Measurements from ENCODE around the gene LTN1. TPM values are rescaled to one million over a fixed set of nuclear protein-coding genes. Genes with fewer than 3 reads are reported as not detected.

The LTN1 gene
- total RNA-seq, 1 experiment from 2014 or later = 27.1 TPM

DNA sequence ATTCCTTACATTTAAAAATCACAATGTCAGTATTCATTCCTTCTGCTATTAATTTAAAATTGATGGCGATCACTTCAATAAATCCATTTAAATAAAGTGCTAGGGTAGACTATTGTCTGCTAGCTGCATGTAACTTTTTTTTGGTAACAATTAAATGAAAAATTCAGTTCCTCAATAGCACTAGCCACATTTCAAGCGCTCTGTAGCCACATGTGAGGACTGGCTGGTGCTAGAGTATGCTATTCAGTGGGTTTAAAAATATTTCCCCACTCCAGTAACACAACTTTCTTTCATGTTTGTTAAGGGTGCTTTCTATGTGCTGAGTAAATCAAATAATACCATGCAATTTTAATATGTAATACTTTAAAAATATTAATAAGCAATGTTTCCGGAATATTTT lies 108.2 kb downstream of the LTN1 start:
- POLR2A ChIA-PET = interaction anchor here (0.6 to 2.6 kb wide), 10 partner anchors 11 to 819 kb away, joined by 3 to 17 read pairs (median 4); partner anchors contain the start of gene USP16
- H3K27ac Mint-ChIP-seq (ENCODE audit: low read depth, unreplicated experiment) = peak overlapping the region; percentile 99
- TF ChIP-seq, protein P1, sequence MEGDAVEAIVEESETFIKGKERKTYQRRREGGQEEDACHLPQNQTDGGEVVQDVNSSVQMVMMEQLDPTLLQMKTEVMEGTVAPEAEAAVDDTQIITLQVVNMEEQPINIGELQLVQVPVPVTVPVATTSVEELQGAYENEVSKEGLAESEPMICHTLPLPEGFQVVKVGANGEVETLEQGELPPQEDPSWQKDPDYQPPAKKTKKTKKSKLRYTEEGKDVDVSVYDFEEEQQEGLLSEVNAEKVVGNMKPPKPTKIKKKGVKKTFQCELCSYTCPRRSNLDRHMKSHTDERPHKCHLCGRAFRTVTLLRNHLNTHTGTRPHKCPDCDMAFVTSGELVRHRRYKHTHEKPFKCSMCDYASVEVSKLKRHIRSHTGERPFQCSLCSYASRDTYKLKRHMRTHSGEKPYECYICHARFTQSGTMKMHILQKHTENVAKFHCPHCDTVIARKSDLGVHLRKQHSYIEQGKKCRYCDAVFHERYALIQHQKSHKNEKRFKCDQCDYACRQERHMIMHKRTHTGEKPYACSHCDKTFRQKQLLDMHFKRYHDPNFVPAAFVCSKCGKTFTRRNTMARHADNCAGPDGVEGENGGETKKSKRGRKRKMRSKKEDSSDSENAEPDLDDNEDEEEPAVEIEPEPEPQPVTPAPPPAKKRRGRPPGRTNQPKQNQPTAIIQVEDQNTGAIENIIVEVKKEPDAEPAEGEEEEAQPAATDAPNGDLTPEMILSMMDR (IDR thresholded peaks at IDR 0.05; ENCODE audit: unreplicated experiment) = no peak
- peaks cover 27% of the 10 kb centered on the region for H3K36me3 Mint-ChIP-seq (ENCODE audit: insufficient read depth, unreplicated experiment)
- intact Hi-C loops (cut with micrococcal nuclease) = loop anchor here (2.0 kb wide), 1 partner anchor 56 kb away; no protein-coding TSS in a partner anchor
- H3K27me3 Mint-ChIP-seq (ENCODE audit: insufficient read depth, unreplicated experiment) = peaks cover 25% of the 10 kb centered on the region
- H3K4me1 Mint-ChIP-seq (ENCODE audit: insufficient read depth, unreplicated experiment) = peaks cover 8% of the 10 kb centered on the region
- H3K9me3 Mint-ChIP-seq (ENCODE audit: unreplicated experiment) = no peaks in the 10 kb centered on the region
- CTCF ChIA-PET = interaction anchor here (0.8 to 1.2 kb wide), 4 partner anchors 9 to 50 kb away, joined by 4 to 6 read pairs (median 4); no protein-coding TSS in a partner anchor
- DNase-seq (ENCODE audit: unreplicated experiment) = peak; percentile 21
- BruUV-seq (replicated peaks) = TSS peak; percentile 68
- peak overlapping the region; percentile 97 for H3K4me3 Mint-ChIP-seq (ENCODE audit: unreplicated experiment)

DNA sequence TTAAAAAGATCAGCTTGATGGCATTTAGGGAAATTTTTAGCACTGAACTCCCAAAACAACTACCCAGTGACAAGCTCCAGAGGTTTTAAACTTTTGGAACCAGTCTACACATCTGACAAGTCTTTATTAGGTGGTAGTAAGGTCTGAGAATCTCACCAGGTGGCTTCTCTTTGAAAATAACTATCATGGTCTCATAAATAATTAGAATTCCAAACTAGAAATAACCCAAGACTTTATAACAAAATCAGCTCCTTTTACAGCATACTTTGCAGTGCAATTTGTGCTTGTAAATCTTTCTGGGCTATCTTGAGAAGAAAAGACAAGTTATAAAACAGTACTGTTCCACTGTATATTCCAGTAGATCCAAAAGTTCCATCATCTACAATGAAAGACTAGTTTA lies 108.7 kb downstream of the LTN1 start:
- TF ChIP-seq, protein P1 (IDR thresholded peaks at IDR 0.05; ENCODE audit: unreplicated experiment) = no peak
- H3K36me3 Mint-ChIP-seq (ENCODE audit: insufficient read depth, unreplicated experiment) = peaks cover 32% of the 10 kb centered on the region
- peaks cover 19% of the 10 kb centered on the region for H3K27me3 Mint-ChIP-seq (ENCODE audit: insufficient read depth, unreplicated experiment)
- no TSS peak for BruUV-seq (replicated peaks)
- intact Hi-C loops (cut with micrococcal nuclease) = loop anchor here (2.0 kb wide), 1 partner anchor 57 kb away; no protein-coding TSS in a partner anchor
- H3K27ac Mint-ChIP-seq (ENCODE audit: low read depth, unreplicated experiment) = peak overlapping the region; percentile 99
- no peaks in the 10 kb centered on the region for H3K9me3 Mint-ChIP-seq (ENCODE audit: unreplicated experiment)
- H3K4me1 Mint-ChIP-seq (ENCODE audit: insufficient read depth, unreplicated experiment) = peaks cover 8% of the 10 kb centered on the region
- peak overlapping the region; percentile 97 for H3K4me3 Mint-ChIP-seq (ENCODE audit: unreplicated experiment)
- ChIA-PET POLR2A (interaction anchor here (0.9 to 2.6 kb wide), 5 partner anchors 13 to 119 kb away, joined by 3 to 17 read pairs (median 3); no protein-coding TSS in a partner anchor), CTCF (interaction anchor here (0.8 to 1.2 kb wide), 2 partner anchors 9 to 49 kb away, joined by 4 to 6 read pairs; no protein-coding TSS in a partner anchor)
- DNase-seq (ENCODE audit: unreplicated experiment) = no peak

DNA sequence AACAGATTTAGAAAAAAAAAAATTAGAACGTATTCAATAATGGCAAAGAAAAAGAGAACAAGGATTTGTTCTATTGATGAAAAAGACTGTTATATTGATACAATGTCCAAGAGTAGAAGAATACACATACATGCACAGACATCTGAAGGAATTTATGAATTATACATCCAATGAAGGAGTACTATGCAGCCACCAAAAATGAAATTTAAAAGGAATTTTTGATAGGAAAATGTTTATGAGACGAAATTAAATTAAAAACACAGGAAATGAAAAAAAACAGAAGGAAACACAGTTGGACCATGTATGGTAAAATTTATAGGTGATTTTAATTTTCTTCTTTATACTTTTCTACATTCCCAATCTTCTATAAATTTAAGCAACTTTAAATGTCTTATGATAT lies 110.3 kb downstream of the LTN1 start:
- peaks cover 43% of the 10 kb centered on the region for H3K36me3 Mint-ChIP-seq (ENCODE audit: insufficient read depth, unreplicated experiment)
- CTCF ChIA-PET = no interaction called here
- H3K27me3 Mint-ChIP-seq (ENCODE audit: insufficient read depth, unreplicated experiment) = peaks cover 4% of the 10 kb centered on the region
- intact Hi-C loops (cut with micrococcal nuclease) = no loop called here
- H3K4me1 Mint-ChIP-seq (ENCODE audit: insufficient read depth, unreplicated experiment) = peaks cover 8% of the 10 kb centered on the region
- H3K9me3 Mint-ChIP-seq (ENCODE audit: unreplicated experiment) = no peaks in the 10 kb centered on the region
- H3K27ac Mint-ChIP-seq (ENCODE audit: low read depth, unreplicated experiment) = no peak overlapping the region
- BruUV-seq (replicated peaks) = no TSS peak
- DNase-seq (ENCODE audit: unreplicated experiment) = no peak
- POLR2A ChIA-PET = no interaction called here
- H3K4me3 Mint-ChIP-seq (ENCODE audit: unreplicated experiment) = no peak overlapping the region
- TF ChIP-seq, protein P1 (IDR thresholded peaks at IDR 0.05; ENCODE audit: unreplicated experiment) = no peak

Other genes starting within 250 kb of the LTN1 start
- 34.1 and 40.8 TPM in 2 replicates for gene RWDD2B, start 26.5 kb upstream of the LTN1 start, total RNA-seq (2022)
- gene USP16, start 31.8 kb upstream of the LTN1 start, total RNA-seq (2022) = 28.0 and 39.3 TPM in 2 replicates
- gene CCT8, start 80.8 kb upstream of the LTN1 start, total RNA-seq (2022) = 174 and 221 TPM in 2 replicates
- 4.9 and 6.3 TPM in 2 replicates for gene MAP3K7CL, start 137.8 kb upstream of the LTN1 start, total RNA-seq (2022)